ENCODE results near the gene TRPM7.
"Not testable (repeated sequence)": the region's sequence is repeated elsewhere in the genome, so short reads cannot be mapped to it uniquely, and the experiment has no call there.

DNA sequence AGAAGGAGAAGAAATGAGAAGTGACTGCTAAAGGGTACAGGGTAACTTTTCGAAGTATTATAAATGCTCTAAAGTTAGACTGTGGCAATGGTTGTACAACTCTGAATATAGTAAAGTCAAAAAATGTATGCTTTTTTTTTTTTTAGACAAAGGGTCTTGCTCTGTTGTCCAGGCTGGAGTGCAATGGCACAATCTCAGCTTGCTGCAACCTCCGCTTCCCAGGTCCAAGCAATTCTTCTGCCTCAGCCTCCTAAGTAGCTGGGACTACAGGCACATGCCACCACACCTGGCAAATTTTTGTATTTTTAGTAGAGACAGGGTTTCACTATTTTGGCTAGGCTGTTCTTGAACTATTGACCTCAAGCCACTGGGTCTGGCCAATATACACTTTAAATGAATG is 70.0 kb downstream of the TRPM7 start:
- TF ChIP-seq, protein P1, sequence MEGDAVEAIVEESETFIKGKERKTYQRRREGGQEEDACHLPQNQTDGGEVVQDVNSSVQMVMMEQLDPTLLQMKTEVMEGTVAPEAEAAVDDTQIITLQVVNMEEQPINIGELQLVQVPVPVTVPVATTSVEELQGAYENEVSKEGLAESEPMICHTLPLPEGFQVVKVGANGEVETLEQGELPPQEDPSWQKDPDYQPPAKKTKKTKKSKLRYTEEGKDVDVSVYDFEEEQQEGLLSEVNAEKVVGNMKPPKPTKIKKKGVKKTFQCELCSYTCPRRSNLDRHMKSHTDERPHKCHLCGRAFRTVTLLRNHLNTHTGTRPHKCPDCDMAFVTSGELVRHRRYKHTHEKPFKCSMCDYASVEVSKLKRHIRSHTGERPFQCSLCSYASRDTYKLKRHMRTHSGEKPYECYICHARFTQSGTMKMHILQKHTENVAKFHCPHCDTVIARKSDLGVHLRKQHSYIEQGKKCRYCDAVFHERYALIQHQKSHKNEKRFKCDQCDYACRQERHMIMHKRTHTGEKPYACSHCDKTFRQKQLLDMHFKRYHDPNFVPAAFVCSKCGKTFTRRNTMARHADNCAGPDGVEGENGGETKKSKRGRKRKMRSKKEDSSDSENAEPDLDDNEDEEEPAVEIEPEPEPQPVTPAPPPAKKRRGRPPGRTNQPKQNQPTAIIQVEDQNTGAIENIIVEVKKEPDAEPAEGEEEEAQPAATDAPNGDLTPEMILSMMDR (IDR thresholded peaks at IDR 0.05; ENCODE audit: low read length), result not testable (repeated sequence)
- not testable (repeated sequence) for TF ChIP-seq EZH2 (optimal IDR thresholded peaks at IDR 0.05; ENCODE audit: low read depth, low read length)

Data from MM.1S (cell line).